GM19328 (cell line): ENCODE measurements around the gene ARHGEF11.

Experiments
- ATAC-seq: cut with Tn5 transposase; IDR thresholded peaks from one replicate; pipeline ENCODE4 v1.9.1; 2021; ENCODE audit warnings: mild to moderate bottlenecking, moderate library complexity; ENCODE audit not compliant: unreplicated experiment

The ARHGEF11 gene

GRCh38 chr1:156956333-156956732 is 89.2 kb downstream of the ARHGEF11 start:
- ATAC-seq = no peak

GRCh38 chr1:156953571-156953970 is 92.0 kb downstream of the ARHGEF11 start:
- no peak for ATAC-seq

- no peak for ATAC-seq
Observed at GRCh38 chr1:156951371-156951770, 94.2 kb downstream of the ARHGEF11 start.

GRCh38 chr1:156949127-156949526 is 96.4 kb downstream of the ARHGEF11 start:
- no peak for ATAC-seq

- no peak for ATAC-seq
Observed at GRCh38 chr1:156948708-156949107, 96.8 kb downstream of the ARHGEF11 start.

- ATAC-seq = no peak
Observed at GRCh38 chr1:156947818-156948525, 97.6 kb downstream of the ARHGEF11 start.

- no peak for ATAC-seq
Observed at GRCh38 chr1:156947127-156947526, 98.4 kb downstream of the ARHGEF11 start.

- no peak for ATAC-seq
Observed at GRCh38 chr1:156945881-156946661, 99.5 kb downstream of the ARHGEF11 start.

- no peak for ATAC-seq
Observed at GRCh38 chr1:156944848-156945247, 100.7 kb downstream of the ARHGEF11 start.

- ATAC-seq = no peak
Observed at GRCh38 chr1:156944268-156944667, 101.3 kb downstream of the ARHGEF11 start.

- no peak for ATAC-seq
Observed at GRCh38 chr1:156943756-156944155, 101.8 kb downstream of the ARHGEF11 start.

GRCh38 chr1:156942576-156942975 is 103.0 kb downstream of the ARHGEF11 start:
- ATAC-seq = no peak

- no peak for ATAC-seq
Observed at GRCh38 chr1:156942176-156942575, 103.4 kb downstream of the ARHGEF11 start.

- ATAC-seq = no peak
Observed at GRCh38 chr1:156941675-156942074, 103.9 kb downstream of the ARHGEF11 start.

- no peak for ATAC-seq
Observed at GRCh38 chr1:156939786-156940334, 105.7 kb downstream of the ARHGEF11 start.

GRCh38 chr1:156938813-156939212 is 106.7 kb downstream of the ARHGEF11 start:
- no peak for ATAC-seq

- ATAC-seq = no peak
Observed at GRCh38 chr1:156937883-156938282, 107.7 kb downstream of the ARHGEF11 start.

GRCh38 chr1:156936721-156937220 is 108.8 kb downstream of the ARHGEF11 start:
- ATAC-seq = no peak

- ATAC-seq = no peak
Observed at GRCh38 chr1:156936191-156936590, 109.4 kb downstream of the ARHGEF11 start.

GRCh38 chr1:156935505-156936128 is 109.9 kb downstream of the ARHGEF11 start:
- no peak for ATAC-seq

GRCh38 chr1:156933136-156933535 is 112.4 kb downstream of the ARHGEF11 start:
- no peak for ATAC-seq
